Lower leg skin (tissue), 3 donors: ENCODE measurements around the gene XYLT1.

ENCODE experiments used
- CTCF ChIP-seq, 3 donors: fragments of 450-650 bp; IDR thresholded peaks; one replicate each; pipeline ENCODE4 v1.5.1; 2016; ENCODE audit warnings: antibody characterized with exemption in 3 of 3, mild to moderate bottlenecking in 3 of 3, moderate library complexity in 2 of 3
- POLR2A ChIP-seq, 2 donors: fragments of 450-650 bp; IDR thresholded peaks; one replicate each; pipeline ENCODE4 v1.6.1; 2016 to 2017; ENCODE audit warnings: antibody characterized with exemption in 2 of 2, mild to moderate bottlenecking in 1 of 2, moderate library complexity in 1 of 2

- TF ChIP-seq POLR2A (IDR thresholded peaks at IDR 0.05) = no peak
- no peak for TF ChIP-seq CTCF (IDR thresholded peaks at IDR 0.05)
Measured at GRCh38 chr16:17307504-17307903, 163.3 kb downstream of the XYLT1 start.
